ENCODE measurements around the gene C2CD4D. TPM values are rescaled to one million over a fixed set of nuclear protein-coding genes. Genes with fewer than 3 reads are reported as not detected.

C2CD4D gene
- total RNA-seq, 1 experiment from 2014 or later, result 1.2 TPM

DNA sequence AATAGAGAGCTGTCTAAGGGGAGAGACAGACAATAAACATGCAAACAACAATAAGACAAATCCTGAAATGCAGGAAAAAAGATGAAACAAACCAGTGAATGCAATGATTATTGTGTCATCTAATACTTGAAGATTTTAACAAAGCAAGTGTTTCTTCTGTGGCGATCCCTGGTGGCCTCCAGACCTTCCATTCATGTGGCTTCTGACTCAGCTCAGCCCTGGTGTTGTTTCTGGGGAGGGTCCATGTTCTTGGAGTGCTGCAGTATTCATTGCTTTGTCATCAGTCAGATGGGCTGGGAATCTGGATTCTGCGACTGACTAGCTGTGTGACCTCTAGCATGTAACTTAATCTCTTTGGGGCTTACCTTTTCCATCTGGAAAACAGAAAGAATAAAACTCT is 1.5 kb upstream of the C2CD4D start:
- no peak for TF ChIP-seq TCF7L2 (IDR thresholded peaks at IDR 0.05; ENCODE audit: low read depth, low read length)
- no peak for TF ChIP-seq POLR2AphosphoS5 (IDR thresholded peaks at IDR 0.05; ENCODE audit: low read depth, low read length)
- TF ChIP-seq, protein P1, sequence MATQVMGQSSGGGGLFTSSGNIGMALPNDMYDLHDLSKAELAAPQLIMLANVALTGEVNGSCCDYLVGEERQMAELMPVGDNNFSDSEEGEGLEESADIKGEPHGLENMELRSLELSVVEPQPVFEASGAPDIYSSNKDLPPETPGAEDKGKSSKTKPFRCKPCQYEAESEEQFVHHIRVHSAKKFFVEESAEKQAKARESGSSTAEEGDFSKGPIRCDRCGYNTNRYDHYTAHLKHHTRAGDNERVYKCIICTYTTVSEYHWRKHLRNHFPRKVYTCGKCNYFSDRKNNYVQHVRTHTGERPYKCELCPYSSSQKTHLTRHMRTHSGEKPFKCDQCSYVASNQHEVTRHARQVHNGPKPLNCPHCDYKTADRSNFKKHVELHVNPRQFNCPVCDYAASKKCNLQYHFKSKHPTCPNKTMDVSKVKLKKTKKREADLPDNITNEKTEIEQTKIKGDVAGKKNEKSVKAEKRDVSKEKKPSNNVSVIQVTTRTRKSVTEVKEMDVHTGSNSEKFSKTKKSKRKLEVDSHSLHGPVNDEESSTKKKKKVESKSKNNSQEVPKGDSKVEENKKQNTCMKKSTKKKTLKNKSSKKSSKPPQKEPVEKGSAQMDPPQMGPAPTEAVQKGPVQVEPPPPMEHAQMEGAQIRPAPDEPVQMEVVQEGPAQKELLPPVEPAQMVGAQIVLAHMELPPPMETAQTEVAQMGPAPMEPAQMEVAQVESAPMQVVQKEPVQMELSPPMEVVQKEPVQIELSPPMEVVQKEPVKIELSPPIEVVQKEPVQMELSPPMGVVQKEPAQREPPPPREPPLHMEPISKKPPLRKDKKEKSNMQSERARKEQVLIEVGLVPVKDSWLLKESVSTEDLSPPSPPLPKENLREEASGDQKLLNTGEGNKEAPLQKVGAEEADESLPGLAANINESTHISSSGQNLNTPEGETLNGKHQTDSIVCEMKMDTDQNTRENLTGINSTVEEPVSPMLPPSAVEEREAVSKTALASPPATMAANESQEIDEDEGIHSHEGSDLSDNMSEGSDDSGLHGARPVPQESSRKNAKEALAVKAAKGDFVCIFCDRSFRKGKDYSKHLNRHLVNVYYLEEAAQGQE (IDR thresholded peaks at IDR 0.05; ENCODE audit: insufficient read depth in 1 of 2, low read depth in 2 of 2, low read length in 1 of 2), result no peak
- no peak for TF ChIP-seq SIN3A (IDR thresholded peaks at IDR 0.05; ENCODE audit: borderline replicate concordance, insufficient read depth, low read depth, low read length)
- TF ChIP-seq, protein P2, sequence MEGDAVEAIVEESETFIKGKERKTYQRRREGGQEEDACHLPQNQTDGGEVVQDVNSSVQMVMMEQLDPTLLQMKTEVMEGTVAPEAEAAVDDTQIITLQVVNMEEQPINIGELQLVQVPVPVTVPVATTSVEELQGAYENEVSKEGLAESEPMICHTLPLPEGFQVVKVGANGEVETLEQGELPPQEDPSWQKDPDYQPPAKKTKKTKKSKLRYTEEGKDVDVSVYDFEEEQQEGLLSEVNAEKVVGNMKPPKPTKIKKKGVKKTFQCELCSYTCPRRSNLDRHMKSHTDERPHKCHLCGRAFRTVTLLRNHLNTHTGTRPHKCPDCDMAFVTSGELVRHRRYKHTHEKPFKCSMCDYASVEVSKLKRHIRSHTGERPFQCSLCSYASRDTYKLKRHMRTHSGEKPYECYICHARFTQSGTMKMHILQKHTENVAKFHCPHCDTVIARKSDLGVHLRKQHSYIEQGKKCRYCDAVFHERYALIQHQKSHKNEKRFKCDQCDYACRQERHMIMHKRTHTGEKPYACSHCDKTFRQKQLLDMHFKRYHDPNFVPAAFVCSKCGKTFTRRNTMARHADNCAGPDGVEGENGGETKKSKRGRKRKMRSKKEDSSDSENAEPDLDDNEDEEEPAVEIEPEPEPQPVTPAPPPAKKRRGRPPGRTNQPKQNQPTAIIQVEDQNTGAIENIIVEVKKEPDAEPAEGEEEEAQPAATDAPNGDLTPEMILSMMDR (IDR thresholded peaks at IDR 0.05), result no peak
- H3K27me3 ChIP-seq (ENCODE audit: control insufficient read depth, insufficient read depth, low read length), result no peaks in the 10 kb centered on the region
- H3K9me3 ChIP-seq (ENCODE audit: control insufficient read depth, insufficient read depth, low read depth, low read length), result no peaks in the 10 kb centered on the region
- peaks cover 10% of the 10 kb centered on the region for H3K4me1 ChIP-seq (ENCODE audit: control insufficient read depth, insufficient read depth, low read length)
- H3K36me3 ChIP-seq (ENCODE audit: control insufficient read depth, insufficient read depth, low read length), result no peaks in the 10 kb centered on the region
- DNase-seq (ENCODE audit: low read depth, low spot score), result no peak
- ChIA-PET POLR2A (interaction anchor here (0.5 kb wide), 1 partner anchor 132 kb away, joined by 3 read pairs; no protein-coding TSS in a partner anchor), CTCF (no interaction called here)
- H3K4me3 ChIP-seq (ENCODE audit: low read depth in 2 of 2, low read length in 2 of 2), result no peak overlapping the region
- BruUV-seq (replicated peaks), result TSS peak; percentile 86
- intact Hi-C loops (cut with micrococcal nuclease; ENCODE audit: unreplicated experiment), result no loop called here
- ATAC-seq, result no peak
- in situ Hi-C loops (cut with HindIII; ENCODE audit: low pct_unique_long_range_greater_than_20kb, low sequenced_read_pairs), result no loop called here
- no peak overlapping the region for H3K27ac ChIP-seq (ENCODE audit: low read length)

DNA sequence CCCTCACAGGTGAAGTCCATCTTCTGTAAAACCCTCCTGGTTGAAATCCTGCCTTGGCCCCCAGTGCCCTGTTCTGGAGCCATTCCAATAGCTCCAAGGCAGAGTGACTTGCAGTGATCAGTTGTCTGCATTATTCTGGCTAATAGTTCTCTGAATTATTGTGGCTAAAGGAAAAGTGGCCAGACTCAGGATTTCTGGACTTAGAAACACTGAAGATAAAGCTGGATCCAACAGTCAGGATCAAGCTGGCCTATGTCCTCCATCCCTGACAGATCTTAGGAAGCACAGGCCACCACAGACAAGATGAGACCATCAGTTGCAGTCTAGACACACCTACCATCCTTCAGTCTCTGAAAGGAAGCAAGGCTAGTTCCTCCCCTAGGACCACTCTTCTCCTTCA is 801 bp upstream of the C2CD4D start:
- no TSS peak for BruUV-seq (replicated peaks)
- peak overlapping the region; percentile 57 to 73 for H3K4me3 ChIP-seq (ENCODE audit: low read depth in 2 of 2, low read length in 2 of 2)
- intact Hi-C loops (cut with micrococcal nuclease; ENCODE audit: unreplicated experiment), result no loop called here

More for the DNA sequence above, 801 bp upstream of the C2CD4D start:
- no peaks in the 10 kb centered on the region for H3K36me3 ChIP-seq (ENCODE audit: control insufficient read depth, insufficient read depth, low read length)
- H3K9me3 ChIP-seq (ENCODE audit: control insufficient read depth, insufficient read depth, low read depth, low read length), result no peaks in the 10 kb centered on the region
- ChIA-PET POLR2A (interaction anchor here (0.5 to 0.6 kb wide), 4 partner anchors 37 to 469 kb away, joined by 3 to 11 read pairs (median 3); no protein-coding TSS in a partner anchor), CTCF (interaction anchor here (0.6 kb wide), 1 partner anchor 22 kb away, joined by 3 read pairs; no protein-coding TSS in a partner anchor)
- TF ChIP-seq, protein P1 (IDR thresholded peaks at IDR 0.05; ENCODE audit: insufficient read depth in 1 of 2, low read depth in 2 of 2, low read length in 1 of 2), result no peak
- TF ChIP-seq TCF7L2 (IDR thresholded peaks at IDR 0.05; ENCODE audit: low read depth, low read length) (no peak), SIN3A (IDR thresholded peaks at IDR 0.05; ENCODE audit: borderline replicate concordance, insufficient read depth, low read depth, low read length) (no peak), POLR2AphosphoS5 (IDR thresholded peaks at IDR 0.05; ENCODE audit: low read depth, low read length) (no peak)
- TF ChIP-seq, protein P2 (IDR thresholded peaks at IDR 0.05), result no peak
- ATAC-seq, result no peak
- no peak for DNase-seq (ENCODE audit: low read depth, low spot score)
- H3K27me3 ChIP-seq (ENCODE audit: control insufficient read depth, insufficient read depth, low read length), result no peaks in the 10 kb centered on the region
- in situ Hi-C loops (cut with HindIII; ENCODE audit: low pct_unique_long_range_greater_than_20kb, low sequenced_read_pairs), result no loop called here
- H3K4me1 ChIP-seq (ENCODE audit: control insufficient read depth, insufficient read depth, low read length), result peaks cover 10% of the 10 kb centered on the region
- H3K27ac ChIP-seq (ENCODE audit: low read length), result peak overlapping the region; percentile 90

Measured in Panc1 (cell line).